IMR-90 (cell line): ENCODE measurements around the gene ASTN2. TPM values are rescaled to one million over a fixed set of nuclear protein-coding genes. Genes with fewer than 3 reads are reported as not detected.

Experiments used
- ATAC-seq: fragments of 200-7000 bp; cut with Tn5 transposase; 2 replicates; pipeline ENCODE4 v1.9.1; 2020; ENCODE audit warnings: low read depth, mild to moderate bottlenecking, moderate library complexity
- BruUV-seq: library from RNA; stranded (reverse); fragments of 400-500 nt; replicated peaks from 2 replicates; lab custom pipeline; 2021; lab: Mats Ljungman, UMichigan
- CTCF ChIA-PET: fragments of 300-600 bp; formaldehyde crosslinking; extraction: SDS; loops from one replicate; lab custom pipeline; 2021; ENCODE audit warnings: antibody characterized with exemption; lab: Yijun Ruan, JAX
- POLR2A ChIA-PET: fragments of 300-600 bp; sonication (Branson Sonifier 250); formaldehyde crosslinking; loops from one replicate; lab custom pipeline; 2022; ENCODE audit warnings: antibody characterized with exemption; ENCODE audit not compliant: unreplicated experiment; lab: Charles Lee
- DNase-seq: peaks from one replicate; pipeline ENCODE4 v3.0.0; 2013
- H2AFZ ChIP-seq: replicated peaks from 2 replicates; pipeline ENCODE3; 2013; ENCODE audit warnings: low read length, mild to moderate bottlenecking; ENCODE audit not compliant: poor library complexity
- H2AK5ac ChIP-seq: 2 replicates; pipeline ENCODE4 v1.6.1; 2013; ENCODE audit warnings: low read depth, low read length, inconsistent platforms
- H2AK9ac ChIP-seq: replicated peaks from 2 replicates; pipeline ENCODE3; 2013; ENCODE audit warnings: mild to moderate bottlenecking, low read depth, low read length, moderate library complexity; ENCODE audit not compliant: poor library complexity
- H2BK120ac ChIP-seq: 2 replicates; pipeline ENCODE4 v1.6.1; 2013; ENCODE audit warnings: low read depth, low read length, inconsistent platforms
- H2BK15ac ChIP-seq: 3 replicates; pipeline ENCODE4 v1.6.1; 2013; ENCODE audit warnings: low read depth, low read length, inconsistent platforms
- H2BK20ac ChIP-seq: 2 replicates; pipeline ENCODE4 v1.6.1; 2013; ENCODE audit warnings: low read depth, mild to moderate bottlenecking, inconsistent platforms, low read length, moderate library complexity
- H2BK5ac ChIP-seq: 2 replicates; pipeline ENCODE4 v1.6.1; 2013; ENCODE audit warnings: mild to moderate bottlenecking, low read depth, low read length, inconsistent platforms; ENCODE audit not compliant: poor library complexity, severe bottlenecking
- H3K14ac ChIP-seq: replicated peaks from 2 replicates; pipeline ENCODE4 v1.6.1; 2013; ENCODE audit warnings: low read depth, low read length, inconsistent platforms
- H3K18ac ChIP-seq: 2 replicates; pipeline ENCODE4 v1.6.1; 2013; ENCODE audit warnings: low read depth, low read length, control low read depth
- H3K23ac ChIP-seq: 2 replicates; pipeline ENCODE4 v1.6.1; 2013; ENCODE audit warnings: low read depth, low read length, inconsistent platforms
- H3K27ac ChIP-seq: 2 replicates; pipeline ENCODE4 v1.5.1; 2013; ENCODE audit warnings: mild to moderate bottlenecking, control low read depth, low read length; ENCODE audit not compliant: insufficient read depth
- H3K27me3 ChIP-seq: 2 replicates; pipeline ENCODE4 v1.6.1; 2013; ENCODE audit warnings: low read length; ENCODE audit not compliant: control insufficient read depth, insufficient read depth
- H3K36me3 ChIP-seq: 2 replicates; pipeline ENCODE4 v1.6.1; 2013; ENCODE audit warnings: low read length, mixed read lengths; ENCODE audit not compliant: control insufficient read depth, insufficient read depth
- H3K4ac ChIP-seq: 2 replicates; pipeline ENCODE4 v1.6.1; 2013; ENCODE audit warnings: low read depth, low read length, inconsistent platforms
- H3K4me1 ChIP-seq: 2 replicates; pipeline ENCODE4 v1.6.1; 2013; ENCODE audit warnings: low read length, mixed read lengths; ENCODE audit not compliant: control insufficient read depth, insufficient read depth
- H3K4me2 ChIP-seq: 2 replicates; pipeline ENCODE4 v1.6.1; 2013; ENCODE audit warnings: low read depth, mild to moderate bottlenecking, control low read depth, low read length, moderate library complexity
- H3K4me3 ChIP-seq: 2 replicates; pipeline ENCODE4 v1.5.1; 2013; ENCODE audit warnings: low read depth, mild to moderate bottlenecking, control low read depth, low read length, moderate library complexity; ENCODE audit not compliant: insufficient read depth
- H3K56ac ChIP-seq: 2 replicates; pipeline ENCODE4 v1.6.1; 2013; ENCODE audit warnings: low read length, inconsistent platforms; ENCODE audit not compliant: insufficient read depth; ENCODE audit errors: extremely low read depth
- H3K79me1 ChIP-seq, 2 experiments: 2 replicates each; pipeline ENCODE4 v1.6.1; 2013; ENCODE audit warnings: low read length in 2 of 2, inconsistent platforms in 1 of 2, low read depth in 1 of 2
- H3K9ac ChIP-seq: 2 replicates; pipeline ENCODE4 v1.6.1; 2013; ENCODE audit warnings: low read depth, low read length, control low read depth
- H3K9me1 ChIP-seq: 2 replicates; pipeline ENCODE4 v1.6.1; 2013; ENCODE audit warnings: low read length, inconsistent platforms; ENCODE audit not compliant: insufficient read depth
- H3K9me3 ChIP-seq: 2 replicates; pipeline ENCODE4 v1.6.1; 2013; ENCODE audit warnings: low read length; ENCODE audit not compliant: control insufficient read depth, insufficient read depth
- H4K20me1 ChIP-seq: 2 replicates; pipeline ENCODE4 v1.6.1; 2013; ENCODE audit warnings: low read length, inconsistent platforms; ENCODE audit not compliant: insufficient read depth
- H4K5ac ChIP-seq: 2 replicates; pipeline ENCODE4 v1.6.1; 2013; ENCODE audit warnings: mild to moderate bottlenecking, low read depth, low read length, control low read depth
- H4K8ac ChIP-seq, 2 experiments: 2 replicates each; pipeline ENCODE4 v1.6.1; 2013; ENCODE audit warnings: low read depth in 2 of 2, low read length in 2 of 2, control low read depth in 1 of 2, inconsistent platforms in 1 of 2
- H4K91ac ChIP-seq: 2 replicates; pipeline ENCODE4 v1.6.1; 2013; ENCODE audit warnings: low read depth, low read length, inconsistent platforms; ENCODE audit not compliant: insufficient read depth
- BHLHE40 ChIP-seq: fragments of 150-350 bp; IDR thresholded peaks from 2 replicates; pipeline ENCODE4 v1.6.1; 2016; ENCODE audit warnings: mild to moderate bottlenecking, low read depth, low read length
- CEBPB ChIP-seq: IDR thresholded peaks from 2 replicates; pipeline ENCODE4 v1.6.1; 2012; ENCODE audit warnings: low read depth, low read length, improper control_type of control experiment
- CTCF ChIP-seq: conservative IDR thresholded peaks from 2 replicates; pipeline ENCODE4 v1.5.1; 2012; ENCODE audit warnings: mild to moderate bottlenecking, low read depth, low read length, improper control_type of control experiment
- ELK1 ChIP-seq: fragments of 150-350 bp; IDR thresholded peaks from 2 replicates; pipeline ENCODE4 v1.6.1; 2016; ENCODE audit warnings: low read depth, mild to moderate bottlenecking, low read length, moderate library complexity, borderline replicate concordance
- FOS ChIP-seq: fragments of 150-350 bp; IDR thresholded peaks from 2 replicates; pipeline ENCODE4 v1.6.1; 2016; ENCODE audit warnings: low read depth, low read length
- MAFK ChIP-seq: IDR thresholded peaks from 2 replicates; pipeline ENCODE4 v1.6.1; 2012; ENCODE audit warnings: low read depth, low read length, improper control_type of control experiment
- MAZ ChIP-seq: IDR thresholded peaks from 2 replicates; pipeline ENCODE4 v1.6.1; 2012; ENCODE audit warnings: low read depth, mild to moderate bottlenecking, low read length, improper control_type of control experiment, moderate library complexity, borderline replicate concordance
- MXI1 ChIP-seq: IDR thresholded peaks from 2 replicates; pipeline ENCODE4 v1.6.1; 2012; ENCODE audit warnings: low read depth, mild to moderate bottlenecking, low read length, moderate library complexity, borderline replicate concordance
- NFE2L2 ChIP-seq: fragments of 150-350 bp; IDR thresholded peaks from 2 replicates; pipeline ENCODE4 v1.6.1; 2016; ENCODE audit warnings: low read depth, mild to moderate bottlenecking, low read length
- POLR2A ChIP-seq: IDR thresholded peaks from 2 replicates; pipeline ENCODE4 v1.6.1; 2012; ENCODE audit warnings: mild to moderate bottlenecking, low read depth, low read length
- RAD21 ChIP-seq: IDR thresholded peaks from 2 replicates; pipeline ENCODE4 v1.6.1; 2012; ENCODE audit warnings: low read length, improper control_type of control experiment
- RCOR1 ChIP-seq: IDR thresholded peaks from 2 replicates; pipeline ENCODE4 v1.6.1; 2012; ENCODE audit warnings: mild to moderate bottlenecking, low read length, improper control_type of control experiment; ENCODE audit not compliant: insufficient replicate concordance
- RFX5 ChIP-seq: IDR thresholded peaks from 2 replicates; pipeline ENCODE4 v1.8.0; 2012; ENCODE audit warnings: low read depth, mild to moderate bottlenecking, low read length, moderate library complexity
- SMC3 ChIP-seq: fragments of 150-350 bp; IDR thresholded peaks from 2 replicates; pipeline ENCODE4 v1.6.1; 2016; ENCODE audit warnings: low read depth, mild to moderate bottlenecking, antibody characterized with exemption, low read length, moderate library complexity
- USF2 ChIP-seq: fragments of 150-350 bp; IDR thresholded peaks from 2 replicates; pipeline ENCODE4 v1.6.1; 2017; ENCODE audit warnings: mild to moderate bottlenecking, antibody characterized with exemption, low read length, low read depth
- WGBS, 2 experiments: methylation state at CpG; one replicate each; pipeline versions ENCODE4 v1.1.5 to v1.1.7; 2013; ENCODE audit warnings: missing lambda C conversion rate in 2 of 2; ENCODE audit not compliant: insufficient read length in 1 of 2; ENCODE audit errors: extremely low coverage in 2 of 2; 5-methylcytosine and 5-hydroxymethylcytosine counted together
- dilution Hi-C: fragments of 300-500 bp; cut with HindIII; formaldehyde crosslinking; loops from one replicate; pipeline ENCODE4 v1.14.3; 2018; ENCODE audit warnings: low sequenced_read_pairs; ENCODE audit not compliant: unreplicated experiment
- in situ Hi-C: fragments of 300-500 bp; cut with MboI; formaldehyde crosslinking; loops from 3 replicates; pipeline ENCODE4 v1.14.3; 2019; ENCODE audit warnings: low sequenced_read_pairs, inconsistent platforms, mixed read lengths
- intact Hi-C: fragments of 100-400 bp; cut with micrococcal nuclease; formaldehyde crosslinking; loops from 2 replicates; pipeline ENCODE4 v1.10.0; 2022
- polyA plus RNA-seq, 3 experiments: library from polyadenylated mRNA; depleted of rRNA; stranded (reverse); fragments of >200 nt; gene quantifications; 2 replicates each; pipeline ENCODE4 v1.2.3, GENCODE V29; 2012; ENCODE audit warnings: low replicate concordance in 1 of 3
- total RNA-seq: library from RNA; depleted of rRNA; stranded (reverse); fragments of >200 nt; gene quantifications from 2 replicates; pipeline ENCODE4 v1.2.3, GENCODE V29; 2012

The ASTN2 gene
- total and polyA plus RNA-seq, 2 of the 4 experiments (the other 2 are of a cell fraction) = 3.8 to 6.8 TPM

GRCh38 chr9:116653348-116654058 lies 761.4 kb downstream of the ASTN2 start:
- ATAC-seq = no peak

More at GRCh38 chr9:116653348-116654058, 761.4 kb downstream of the ASTN2 start:
- Histone ChIP-seq H3K9me1 (no peaks in the 10 kb centered on the region), H2BK20ac (no peak overlapping the region), H3K27ac (no peak overlapping the region), H3K4ac (no peak overlapping the region), H3K4me1 (peaks cover 6% of the 10 kb centered on the region), H2BK15ac (no peak overlapping the region), H4K20me1 (no peaks in the 10 kb centered on the region), H3K79me1 (no peaks in the 10 kb centered on the region), H3K9ac (no peak overlapping the region), H3K4me2 (no peak overlapping the region), H3K4me3 (no peak overlapping the region), H2AK5ac (no peak overlapping the region), H3K9me3 (no peaks in the 10 kb centered on the region), H2AFZ (no peak overlapping the region), H3K14ac (no peak overlapping the region), H2BK120ac (no peak overlapping the region), H3K18ac (no peak overlapping the region), H2AK9ac (no peak overlapping the region), H3K56ac (no peak overlapping the region), H3K27me3 (no peaks in the 10 kb centered on the region), H2BK5ac (no peak overlapping the region), H3K36me3 (no peaks in the 10 kb centered on the region), H3K23ac (no peak overlapping the region), H4K91ac (no peak overlapping the region), H4K8ac (no peak overlapping the region), H4K5ac (no peak overlapping the region)
- TF ChIP-seq SMC3 (no peak), RFX5 (no peak), NFE2L2 (no peak), USF2 (no peak), CEBPB (no peak), POLR2A (no peak), CTCF (no peak), BHLHE40 (no peak), MAZ (no peak), ELK1 (no peak), RCOR1 (no peak), FOS (no peak), RAD21 (no peak), MAFK (no peak), MXI1 (no peak)
- BruUV-seq = no TSS peak
- POLR2A ChIA-PET = no interaction called here
- intact Hi-C loops = loop anchor here (10.0 kb wide), 1 partner anchor 249 kb away; no protein-coding TSS in a partner anchor
- WGBS, 2 experiments = no CpG with 5 or more reads among the region's 7 CpGs
- dilution Hi-C loops = no loop called here
- DNase-seq = no peak
- in situ Hi-C loops = loop anchor here (10.0 kb wide), 1 partner anchor 1059 kb away; no protein-coding TSS in a partner anchor
- CTCF ChIA-PET = no interaction called here
